CD4-positive, alpha-beta T cell treated with Interferon alpha-2 for 1 hour (primary cell): ENCODE data around the gene BICD1.
"Not testable (repeated sequence)": the region's sequence is repeated elsewhere in the genome, so short reads cannot be mapped to it uniquely, and the experiment has no call there.

Experiments
- DNase-seq, 2 donors: peaks; one replicate each; pipeline ENCODE4 v3.0.0-alpha.2; 2020 to 2022

Gene BICD1

GRCh38 chr12:32146074-32146873, 39.6 kb downstream of the BICD1 start:
- DNase-seq: no peak

GRCh38 chr12:32148372-32148771, 41.7 kb downstream of the BICD1 start:
- no peak for DNase-seq

DNA sequence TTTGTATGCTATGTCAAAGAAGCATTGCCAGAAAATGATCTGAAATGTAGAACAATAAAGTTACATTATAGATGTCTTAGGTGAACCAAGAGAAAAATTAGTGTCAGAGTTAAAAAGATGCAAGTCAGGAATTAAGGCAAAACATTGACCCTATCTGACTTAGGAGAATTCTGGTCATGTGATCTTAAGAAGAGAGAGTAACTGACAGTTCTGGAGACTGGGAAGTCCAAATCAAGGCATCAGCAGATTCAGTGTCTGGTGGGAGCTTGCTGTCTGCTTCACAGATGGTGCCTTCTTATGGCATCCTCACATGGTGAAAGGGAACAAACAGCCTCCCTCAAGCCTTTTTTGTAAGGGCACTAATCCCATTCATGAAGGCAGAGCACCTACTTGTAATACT, 42.8 kb downstream of the BICD1 start:
- DNase-seq: no peak

DNA sequence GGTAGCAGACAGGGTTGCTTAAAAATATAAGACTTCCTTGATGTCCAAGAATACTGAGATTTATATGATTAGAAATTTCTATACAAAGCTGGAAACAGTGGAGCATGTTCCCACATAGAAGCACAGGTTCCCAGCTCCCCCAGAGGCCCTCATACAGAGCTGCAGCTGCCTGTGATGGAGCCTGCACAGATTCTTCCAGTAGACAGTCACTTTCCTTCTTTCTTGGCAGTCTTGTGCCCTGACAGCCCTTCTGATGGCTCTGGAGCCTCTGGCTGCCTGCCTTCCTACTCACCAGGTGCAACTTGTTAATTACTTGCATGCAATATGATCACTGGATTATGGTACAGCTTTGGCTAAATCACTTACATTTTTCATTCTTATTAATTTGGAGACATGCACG, 44.4 kb downstream of the BICD1 start:
- DNase-seq: no peak

DNA sequence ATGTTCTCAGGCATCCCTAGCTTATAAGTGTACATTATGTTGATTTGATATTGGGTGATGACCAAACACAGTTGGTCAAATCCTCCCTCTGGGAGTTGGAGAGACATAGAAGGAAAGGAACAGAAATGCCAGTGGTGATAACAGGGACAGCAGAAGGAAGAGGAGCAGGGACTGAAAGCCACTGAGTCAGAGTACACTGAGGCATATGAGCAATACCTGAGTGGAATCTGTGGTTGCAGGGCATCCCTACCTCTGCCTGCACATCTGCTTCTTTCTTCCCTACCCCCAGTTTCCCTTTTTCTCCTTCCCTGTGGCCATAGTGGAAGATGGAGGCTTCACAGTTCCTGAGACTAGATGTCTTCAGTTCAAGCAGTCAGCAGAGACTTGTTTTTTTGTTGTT, 44.9 kb downstream of the BICD1 start:
- DNase-seq: no peak

GRCh38 chr12:32155041-32155440, 48.4 kb downstream of the BICD1 start:
- DNase-seq: no peak

DNA sequence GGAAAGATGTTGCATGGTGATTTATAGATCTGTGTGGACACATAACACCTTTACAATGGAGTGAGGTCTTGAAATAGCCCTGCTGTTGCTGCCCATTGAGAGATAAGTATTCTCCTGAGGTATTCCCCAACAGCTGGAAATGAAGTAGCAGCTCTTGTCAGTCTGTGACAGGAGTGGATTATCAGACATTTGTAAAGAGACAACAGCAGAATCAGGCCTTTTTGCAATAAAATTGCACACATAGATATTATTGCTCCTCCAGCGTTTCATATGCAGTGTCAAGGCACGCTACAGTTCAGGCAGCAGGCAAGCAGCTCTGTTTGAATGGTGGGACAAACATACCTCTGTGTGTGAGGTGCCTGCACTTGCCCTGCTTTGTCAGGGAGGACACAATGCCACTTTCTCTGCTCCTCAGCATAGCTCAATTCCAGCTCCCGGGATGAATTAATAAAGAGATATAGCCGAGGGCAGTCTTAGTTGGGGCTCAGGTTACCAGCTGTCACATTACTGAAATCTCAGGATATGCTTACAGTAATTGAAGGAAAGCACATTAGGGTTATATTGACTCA, 49.4 kb downstream of the BICD1 start:
- no peak for DNase-seq

DNA sequence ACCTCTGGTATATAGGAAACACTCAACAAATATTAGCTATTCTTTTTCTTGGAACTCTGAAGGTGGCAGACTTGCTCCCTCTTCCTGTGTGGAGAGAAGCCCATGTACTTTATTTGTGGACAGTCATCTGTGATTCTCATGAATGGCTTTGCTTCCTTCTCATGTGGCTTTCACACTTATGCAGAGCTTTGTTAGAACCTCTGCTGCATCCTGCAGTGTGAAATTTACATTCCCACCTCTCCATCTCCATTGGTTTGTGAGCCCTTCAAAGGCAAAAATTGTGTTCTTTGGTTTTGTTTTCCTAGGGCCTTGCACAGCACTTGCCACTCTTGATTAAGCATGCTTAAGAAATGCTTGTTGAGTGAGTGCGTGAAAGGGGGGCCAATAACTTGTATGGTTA, 51.9 kb downstream of the BICD1 start:
- no peak for DNase-seq

GRCh38 chr12:32159381-32159780, 52.7 kb downstream of the BICD1 start:
- DNase-seq: no peak

GRCh38 chr12:32159925-32160324, 53.3 kb downstream of the BICD1 start:
- DNase-seq: no peak

GRCh38 chr12:32161058-32161457, 54.4 kb downstream of the BICD1 start:
- no peak for DNase-seq

GRCh38 chr12:32163596-32163995, 56.9 kb downstream of the BICD1 start:
- no peak for DNase-seq

DNA sequence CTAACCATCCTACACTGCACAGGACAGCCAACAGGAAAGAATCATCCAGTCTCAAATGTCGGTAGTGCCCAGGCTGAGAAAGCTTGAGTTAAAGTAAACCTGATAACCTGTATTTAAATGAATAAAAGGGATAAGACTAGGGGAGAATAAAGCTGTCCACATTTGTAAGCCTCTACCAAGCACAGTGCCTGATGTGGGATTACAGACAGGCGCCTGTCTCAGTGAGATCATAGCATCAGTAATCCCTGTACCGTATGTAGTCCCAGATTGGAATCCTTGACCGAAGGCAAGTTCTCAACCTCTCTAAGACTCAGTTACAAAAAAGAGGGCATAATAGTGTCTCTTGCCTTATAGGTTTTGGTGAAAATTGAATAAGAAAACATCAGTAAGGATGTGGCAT, 59.9 kb downstream of the BICD1 start:
- DNase-seq: no peak

DNA sequence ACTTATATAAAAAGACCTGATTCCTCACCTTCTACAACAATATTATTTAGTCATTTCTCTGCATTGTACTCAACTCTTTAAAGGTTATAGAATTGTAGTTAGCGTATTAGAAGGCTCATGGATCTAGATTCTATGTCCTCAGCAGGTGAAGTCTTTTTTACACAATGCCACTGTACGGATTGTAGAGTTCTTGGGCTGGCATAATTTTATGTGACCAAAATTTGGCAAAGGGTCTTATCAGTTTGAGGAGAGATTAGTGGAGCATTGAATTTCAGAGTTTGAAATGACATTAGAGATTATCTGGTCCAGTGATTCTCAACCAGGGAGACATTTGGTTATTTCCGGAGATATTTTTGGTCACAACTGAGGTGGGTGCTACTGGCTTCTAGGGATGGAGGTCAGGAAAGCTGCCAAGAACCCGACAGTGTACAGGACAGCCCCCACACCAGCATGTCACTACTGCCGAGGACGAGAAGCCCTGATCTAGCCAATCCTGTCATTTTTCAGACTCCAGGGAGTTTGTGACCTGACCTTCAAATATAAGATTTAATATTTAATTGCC, 63.9 kb downstream of the BICD1 start:
- no peak for DNase-seq

DNA sequence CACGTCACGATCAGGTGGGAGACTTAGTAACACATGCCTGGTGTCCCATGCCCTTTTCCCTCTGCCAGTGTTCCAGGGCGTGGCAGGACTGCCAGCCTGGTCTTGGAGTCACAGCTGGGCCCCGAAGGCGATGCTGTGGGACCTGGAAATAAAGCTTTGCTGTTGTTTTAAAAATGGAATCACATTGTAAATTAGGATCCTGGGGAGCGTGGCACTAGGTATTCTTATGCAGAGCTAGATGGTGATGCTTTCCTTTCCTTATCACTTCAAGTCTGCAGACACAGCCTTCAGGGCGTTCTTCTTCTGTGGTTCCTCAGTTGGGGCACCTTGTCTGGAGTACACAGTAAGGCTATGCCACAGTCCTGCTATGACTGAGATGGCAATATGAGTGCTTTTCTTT, 64.6 kb downstream of the BICD1 start:
- no peak for DNase-seq

DNA sequence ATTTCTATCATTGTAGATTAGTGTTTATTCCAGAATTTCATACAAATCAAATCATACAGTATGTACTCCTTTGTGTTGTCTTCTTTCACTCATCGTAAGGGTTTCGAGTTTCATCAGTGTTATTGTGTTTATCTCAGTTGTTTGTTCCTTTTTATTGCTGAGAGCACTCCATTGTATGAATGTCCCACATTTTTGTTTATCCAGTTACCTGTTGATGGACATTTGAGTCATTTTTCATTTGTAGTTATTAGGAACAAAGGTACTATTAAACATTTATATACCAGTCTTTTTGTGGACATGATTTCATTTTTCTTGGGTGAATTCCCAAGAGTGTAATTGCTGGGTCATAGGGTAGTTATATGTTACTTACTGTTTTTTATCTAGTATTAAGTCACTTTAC, 70.0 kb downstream of the BICD1 start:
- no peak for DNase-seq

GRCh38 chr12:32178341-32179010, 71.8 kb downstream of the BICD1 start:
- no peak for DNase-seq

DNA sequence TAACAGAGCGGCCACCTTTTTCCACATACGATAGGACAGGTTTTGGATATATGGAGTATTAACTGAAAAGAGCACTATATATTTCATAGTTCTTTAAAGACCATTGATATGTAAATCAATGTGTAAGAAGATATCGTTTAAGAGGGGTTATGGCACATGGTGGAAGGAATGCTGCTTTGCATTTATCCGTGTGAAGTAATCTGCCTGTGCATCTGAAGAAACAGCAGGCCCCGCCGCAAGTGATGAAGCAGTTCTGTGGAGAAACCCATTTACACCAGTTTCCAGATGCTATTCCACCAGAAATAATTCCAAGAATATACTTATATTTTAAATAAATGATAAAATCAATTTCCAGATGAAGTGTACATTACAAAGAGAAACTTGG, 72.4 kb downstream of the BICD1 start:
- DNase-seq: no peak

DNA sequence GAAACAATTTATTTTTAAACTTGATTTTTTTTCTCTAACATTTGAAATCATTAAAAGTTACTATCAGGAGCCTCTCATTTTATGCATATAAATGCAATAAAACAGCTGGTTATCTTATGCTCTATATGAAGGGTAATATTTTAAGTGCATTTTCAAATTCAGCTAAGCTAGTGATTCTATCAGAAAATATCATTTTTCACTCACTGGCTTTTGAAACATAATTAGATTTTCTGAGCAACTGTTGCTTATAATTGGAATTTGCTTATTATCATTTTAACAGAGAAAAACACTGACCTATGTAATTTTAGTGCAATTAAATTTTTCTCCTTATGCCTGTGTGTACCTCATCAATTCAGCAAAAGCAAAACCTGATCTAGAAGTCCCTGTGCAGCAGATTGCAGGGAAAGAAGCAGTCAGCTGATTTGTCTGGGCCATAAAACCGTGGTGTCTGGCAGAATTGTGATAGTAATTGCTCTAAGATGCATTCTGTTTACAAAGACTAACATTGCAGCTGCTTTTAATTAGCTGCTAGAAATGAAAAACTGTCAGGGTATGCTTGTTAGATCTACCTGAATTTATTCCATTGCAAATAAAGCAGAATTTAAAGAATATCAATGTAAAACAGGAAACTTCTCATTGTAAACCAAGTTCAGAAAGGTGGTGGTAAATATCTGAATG, 75.0 kb downstream of the BICD1 start:
- no peak for DNase-seq

- DNase-seq: no peak
These were observed 77.0 kb downstream of the BICD1 start for GRCh38 chr12:32183650-32184049.

DNA sequence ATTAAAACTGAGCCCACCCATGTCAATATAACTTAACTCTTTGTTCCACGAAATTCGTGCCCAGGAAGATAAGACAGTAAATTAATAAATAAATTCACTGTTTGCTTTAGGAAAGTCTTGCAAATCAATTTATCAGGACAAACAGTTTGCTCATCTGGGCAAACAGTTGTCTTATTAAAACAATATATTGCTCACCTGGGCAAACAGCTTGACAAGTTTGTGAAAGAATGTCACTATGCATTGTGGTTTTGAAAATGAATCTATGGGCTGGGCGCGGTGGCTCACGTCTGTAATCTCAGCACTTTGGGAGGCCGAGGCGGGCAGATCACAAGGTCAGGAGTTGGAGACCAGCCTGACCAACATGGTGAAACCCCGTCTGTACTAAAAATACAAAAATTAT, 80.5 kb downstream of the BICD1 start:
- not testable (repeated sequence) for DNase-seq

- DNase-seq: no peak
These were observed 84.8 kb downstream of the BICD1 start for GRCh38 chr12:32191445-32191844.
